ENCODE results near the gene ADAMTS12. TPM values are rescaled to one million over a fixed set of nuclear protein-coding genes. Genes with fewer than 3 reads are reported as not detected.

ADAMTS12 gene
- total RNA-seq, 3 donors from 2014 or later, result 4.4 to 17.4 (median 15.0) TPM

GRCh38 chr5:33827018-33827707, 64.6 kb downstream of the ADAMTS12 start:
- no peak for TF ChIP-seq POLR2AphosphoS5 (IDR thresholded peaks at IDR 0.05)
- Histone ChIP-seq H3K36me3 (no peaks in the 10 kb centered on the region), H3K27ac (peak overlapping the region in 1 of 2 donors; percentile 55), H3K9me3 (no peaks in the 10 kb centered on the region), H3K4me1 (no peaks in the 10 kb centered on the region), H3K4me3 (no peak overlapping the region), H3K27me3 (no peaks in the 10 kb centered on the region)
- DNase-seq (ENCODE audit: low spot score in 2 of 2), result no peak
- intact Hi-C loops (cut with DNase I; ENCODE audit: low total_unique reads), result loop anchor here (5.0 kb wide), 1 partner anchor 1295 kb away; no protein-coding TSS in a partner anchor

DNA sequence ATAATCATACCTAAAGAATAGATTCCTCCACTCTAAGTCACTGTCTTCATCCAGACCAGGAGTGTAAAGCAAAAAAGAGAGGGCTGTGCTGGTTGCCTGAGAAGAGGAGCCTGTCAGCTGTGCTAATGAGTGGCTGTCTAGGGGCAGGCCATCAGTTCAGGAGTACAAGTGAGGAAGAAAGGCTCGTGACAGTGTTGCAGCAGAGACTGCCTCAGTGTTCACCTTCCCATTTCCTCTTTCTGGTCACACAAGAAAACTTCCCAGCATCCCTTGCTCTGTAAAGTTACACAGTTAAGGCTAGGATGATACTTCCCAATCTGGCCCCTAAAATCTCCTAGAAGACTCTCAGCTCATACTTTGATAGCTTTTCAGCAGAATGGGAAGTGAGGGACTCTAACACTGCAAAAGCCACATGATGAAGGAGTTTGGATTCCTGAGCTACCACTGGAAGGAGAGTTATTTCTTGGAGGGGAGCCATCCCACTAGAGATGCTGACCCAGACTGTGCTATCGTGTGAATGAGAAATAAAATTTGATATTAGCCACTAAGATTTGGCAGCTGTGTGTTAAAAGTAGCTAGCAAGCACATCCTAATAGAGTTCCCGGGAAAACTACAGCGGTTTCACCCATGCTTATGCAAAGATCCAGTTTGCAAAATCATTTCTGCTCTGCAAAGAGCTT, 67.1 kb downstream of the ADAMTS12 start:
- H3K27ac ChIP-seq, result peak overlapping the region in 1 of 2 donors; percentile 66
- intact Hi-C loops (cut with DNase I; ENCODE audit: low total_unique reads), result loop anchor here (5.0 kb wide), 1 partner anchor 1298 kb away; no protein-coding TSS in a partner anchor
- H3K4me1 ChIP-seq, result no peaks in the 10 kb centered on the region
- no peak for TF ChIP-seq POLR2A (IDR thresholded peaks at IDR 0.05)
- no peak for TF ChIP-seq CTCF (IDR thresholded peaks at IDR 0.05)
- TF ChIP-seq POLR2AphosphoS5 (IDR thresholded peaks at IDR 0.05), result no peak
- no peak overlapping the region for H3K4me3 ChIP-seq
- no peaks in the 10 kb centered on the region for H3K27me3 ChIP-seq
- no peak for DNase-seq (ENCODE audit: low spot score in 2 of 2)
- no peaks in the 10 kb centered on the region for H3K9me3 ChIP-seq
- H3K36me3 ChIP-seq, result no peaks in the 10 kb centered on the region

GRCh38 chr5:33817301-33817700, 74.5 kb downstream of the ADAMTS12 start:
- intact Hi-C loops (cut with DNase I; ENCODE audit: low total_unique reads), result no loop called here
- Histone ChIP-seq H3K9me3 (no peaks in the 10 kb centered on the region), H3K27me3 (no peaks in the 10 kb centered on the region), H3K4me1 (no peaks in the 10 kb centered on the region), H3K36me3 (no peaks in the 10 kb centered on the region), H3K4me3 (no peak overlapping the region), H3K27ac (no peak overlapping the region)
- TF ChIP-seq CTCF (IDR thresholded peaks at IDR 0.05) (no peak), POLR2AphosphoS5 (IDR thresholded peaks at IDR 0.05) (no peak)
- no peak for DNase-seq (ENCODE audit: low spot score in 2 of 2)

- no peak for DNase-seq (ENCODE audit: low spot score in 2 of 2)
- H3K9me3 ChIP-seq, result no peaks in the 10 kb centered on the region
- intact Hi-C loops (cut with DNase I; ENCODE audit: low total_unique reads), result no loop called here
- no peaks in the 10 kb centered on the region for H3K36me3 ChIP-seq
- no peak overlapping the region for H3K4me3 ChIP-seq
- no peaks in the 10 kb centered on the region for H3K4me1 ChIP-seq
- no peak overlapping the region for H3K27ac ChIP-seq
- TF ChIP-seq POLR2A (IDR thresholded peaks at IDR 0.05), result no peak
- no peak for TF ChIP-seq CTCF (IDR thresholded peaks at IDR 0.05)
- no peak for TF ChIP-seq POLR2AphosphoS5 (IDR thresholded peaks at IDR 0.05)
- no peaks in the 10 kb centered on the region for H3K27me3 ChIP-seq
Observed at GRCh38 chr5:33816791-33817190, 75.0 kb downstream of the ADAMTS12 start.

GRCh38 chr5:33812746-33813145, 79.0 kb downstream of the ADAMTS12 start:
- H3K27me3 ChIP-seq, result no peaks in the 10 kb centered on the region
- H3K36me3 ChIP-seq, result no peaks in the 10 kb centered on the region
- no peaks in the 10 kb centered on the region for H3K9me3 ChIP-seq
- intact Hi-C loops (cut with DNase I; ENCODE audit: low total_unique reads), result no loop called here
- H3K27ac ChIP-seq, result no peak overlapping the region
- DNase-seq (ENCODE audit: low spot score in 2 of 2), result no peak
- TF ChIP-seq CTCF (IDR thresholded peaks at IDR 0.05), result no peak
- TF ChIP-seq POLR2AphosphoS5 (IDR thresholded peaks at IDR 0.05), result no peak
- no peak for TF ChIP-seq POLR2A (IDR thresholded peaks at IDR 0.05)
- no peak overlapping the region for H3K4me3 ChIP-seq
- H3K4me1 ChIP-seq, result no peaks in the 10 kb centered on the region
